Body of pancreas (tissue), 4 donors: ENCODE results near the gene SCN8A.

Source experiments
- CTCF ChIP-seq, 7 experiments: fragments of 450-650 bp in 4 of 7; fragments of 200-600 bp in 3 of 7; sonication (generic) in 3 of 7; IDR thresholded peaks; one replicate each; pipeline ENCODE4 v1.5.1; 2016 to 2019; ENCODE audit warnings: antibody characterized with exemption in 7 of 7
- POLR2A ChIP-seq, 3 donors: fragments of 450-650 bp; IDR thresholded peaks; one replicate each; pipeline ENCODE4 v1.6.1; 2016; ENCODE audit warnings: antibody characterized with exemption in 3 of 3, mild to moderate bottlenecking in 2 of 3

DNA sequence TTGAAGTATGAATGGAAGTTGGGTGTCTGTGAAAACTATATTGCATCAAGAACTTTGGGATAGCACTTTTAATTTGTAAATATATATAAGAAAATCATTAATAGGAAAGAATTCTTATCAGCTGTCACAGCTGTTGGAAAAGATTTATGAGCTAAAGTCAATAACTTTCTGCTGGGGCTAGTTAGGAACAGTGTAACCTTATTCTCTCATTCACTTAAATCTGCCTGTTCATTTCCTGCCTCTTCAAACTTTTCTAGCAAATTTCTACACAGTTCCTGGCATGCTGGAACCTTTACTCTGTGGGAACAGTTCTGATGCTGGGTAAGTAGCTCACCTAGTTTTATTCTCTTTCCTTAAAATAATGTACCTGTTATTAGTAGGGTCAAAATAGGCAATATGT, 109.9 kb downstream of the SCN8A start:
- TF ChIP-seq POLR2A (IDR thresholded peaks at IDR 0.05) (no peak), CTCF (IDR thresholded peaks at IDR 0.05) (no peak)
